NCI-H510A (cell line): Measurements from ENCODE around the gene HMGCS1.
"Not testable (repeated sequence)": the region's sequence is repeated elsewhere in the genome, so short reads cannot be mapped to it uniquely, and the experiment has no call there.

Source experiments
- DNase-seq: peaks from one replicate; lab custom pipeline; 2025; lab: John Stamatoyannopoulos, UW

Gene HMGCS1

DNA sequence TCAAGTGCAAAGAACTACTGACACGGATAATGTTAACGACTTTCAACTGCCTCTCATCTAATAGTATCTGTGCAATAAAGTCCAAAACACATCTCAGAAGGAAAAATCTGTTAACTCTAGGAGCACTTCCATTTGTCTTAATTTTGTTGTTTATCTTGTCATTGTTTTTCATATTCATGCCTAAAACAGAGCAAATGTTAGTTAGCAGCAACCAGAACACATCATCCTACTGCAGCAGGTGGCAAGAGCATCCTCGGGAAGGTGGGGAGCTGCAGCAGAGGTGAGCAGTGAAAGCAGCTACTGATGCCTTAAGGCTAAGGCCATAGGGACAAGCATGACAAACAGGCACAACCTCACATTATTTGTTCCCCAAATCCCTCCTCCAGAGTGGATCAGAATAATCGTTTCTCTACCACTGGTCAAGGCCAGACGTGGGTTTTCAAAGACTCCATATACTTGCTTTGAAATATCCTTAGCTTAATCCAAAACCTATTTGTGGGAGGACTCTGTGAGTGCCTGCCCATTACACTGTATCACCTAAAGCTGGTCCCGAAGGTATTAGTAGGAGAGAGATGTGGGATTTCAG lies 1.0 kb downstream of the HMGCS1 start:
- no peak for DNase-seq

DNA sequence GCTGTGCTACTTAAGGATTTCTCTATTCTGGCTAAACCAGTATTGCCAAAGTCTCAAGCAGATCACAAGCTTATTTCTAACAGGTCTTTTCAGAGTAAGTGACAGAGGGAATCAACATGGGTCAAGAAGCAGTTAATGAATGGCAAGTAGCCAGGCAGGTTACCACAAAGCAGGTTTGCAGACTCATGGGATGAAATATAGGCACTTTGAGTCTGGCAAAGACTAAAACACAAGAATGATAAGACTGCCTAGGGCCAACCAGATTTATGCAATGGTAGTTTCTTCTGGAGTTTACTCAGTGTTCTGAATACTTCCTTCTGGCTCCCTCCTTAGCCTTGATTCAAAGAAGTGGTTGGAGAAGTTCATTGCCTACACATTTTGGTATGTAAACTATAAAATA lies 3.6 kb downstream of the HMGCS1 start:
- DNase-seq = no peak

DNA sequence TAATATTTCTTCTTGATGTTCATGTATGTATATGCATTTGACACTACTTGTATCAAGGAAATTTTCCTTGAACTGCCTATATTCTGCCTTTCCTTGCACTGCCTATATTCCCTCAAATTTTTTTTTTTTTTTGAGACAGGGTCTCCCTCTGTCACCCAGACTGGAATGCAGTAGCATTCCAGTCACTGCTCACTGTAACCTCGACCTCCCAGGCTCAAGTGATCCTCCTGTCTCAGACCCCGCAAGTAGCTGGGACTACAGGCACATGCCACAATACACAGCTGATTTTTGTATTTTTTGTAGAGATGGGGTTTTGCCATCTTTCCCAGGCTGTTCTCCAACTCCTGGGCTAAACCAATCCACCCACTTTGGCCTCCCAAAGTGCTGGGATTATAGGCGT lies 4.1 kb downstream of the HMGCS1 start:
- DNase-seq = no peak

DNA sequence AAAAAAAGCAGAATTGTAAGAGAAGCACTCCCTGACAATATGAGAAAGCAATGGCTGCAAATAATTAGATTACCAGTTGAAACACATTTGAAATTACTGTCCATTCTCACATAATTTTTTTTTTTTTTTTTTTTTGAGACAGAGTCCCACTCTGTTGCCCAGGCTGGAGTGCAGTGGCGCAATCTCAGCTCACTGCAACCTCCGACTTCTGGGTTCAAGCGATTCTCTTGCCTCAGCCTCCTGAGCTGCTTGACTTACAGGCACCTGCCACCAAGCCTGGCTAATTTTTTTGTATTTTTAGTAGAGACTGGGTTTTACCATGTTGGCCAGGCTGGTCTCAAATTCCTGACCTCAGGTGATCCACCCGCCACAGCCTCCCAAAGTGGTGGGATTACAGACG lies 6.3 kb downstream of the HMGCS1 start:
- DNase-seq = not testable (repeated sequence)

DNA sequence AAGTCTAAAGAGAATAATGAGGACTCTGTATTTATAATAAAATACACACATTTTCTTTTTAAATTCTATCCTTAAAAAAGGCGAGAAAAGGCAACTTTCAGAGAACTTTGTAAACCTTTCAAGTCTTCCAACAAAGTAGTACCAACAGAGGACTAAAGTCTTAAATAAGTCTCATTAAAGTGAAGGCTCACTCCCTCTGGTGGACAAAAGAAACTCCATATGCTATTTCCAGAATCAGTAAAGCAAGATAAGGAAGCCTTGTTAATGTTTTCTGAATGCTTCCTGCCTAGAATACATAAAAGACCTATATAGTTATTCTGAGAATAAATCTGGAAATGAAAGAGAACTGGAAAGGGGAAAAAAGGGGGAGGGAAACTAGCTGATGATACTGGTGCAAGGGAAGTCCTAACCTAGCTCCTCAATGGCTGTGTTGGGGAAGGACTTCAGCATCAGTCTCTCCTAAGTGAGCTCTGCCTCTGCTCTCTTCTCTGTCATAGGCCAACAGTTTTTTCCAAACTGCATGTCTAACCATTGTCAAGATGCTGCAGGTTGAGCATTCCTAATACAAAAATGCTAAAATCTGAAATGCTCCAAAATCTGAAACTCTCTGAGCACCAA lies 7.2 kb downstream of the HMGCS1 start:
- peak; percentile 15 for DNase-seq

DNA sequence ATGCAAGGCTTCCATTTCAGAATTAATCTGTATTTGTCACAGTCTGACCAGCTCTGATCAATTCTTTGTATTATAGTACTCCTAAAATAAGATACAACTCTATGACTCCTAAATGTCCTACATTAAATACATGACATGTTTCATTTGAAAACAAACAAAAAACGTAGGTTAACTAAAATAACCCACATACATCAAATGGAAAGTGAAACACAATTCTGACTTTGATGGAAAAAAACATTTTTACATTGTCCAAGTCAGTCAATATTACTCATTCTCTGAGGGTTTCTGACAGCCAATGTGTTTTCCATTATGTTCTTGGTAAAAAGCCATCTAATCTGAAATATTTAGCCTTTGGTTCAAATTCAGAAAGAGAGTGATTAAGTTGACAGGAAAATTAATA lies 8.7 kb downstream of the HMGCS1 start:
- no peak for DNase-seq

DNA sequence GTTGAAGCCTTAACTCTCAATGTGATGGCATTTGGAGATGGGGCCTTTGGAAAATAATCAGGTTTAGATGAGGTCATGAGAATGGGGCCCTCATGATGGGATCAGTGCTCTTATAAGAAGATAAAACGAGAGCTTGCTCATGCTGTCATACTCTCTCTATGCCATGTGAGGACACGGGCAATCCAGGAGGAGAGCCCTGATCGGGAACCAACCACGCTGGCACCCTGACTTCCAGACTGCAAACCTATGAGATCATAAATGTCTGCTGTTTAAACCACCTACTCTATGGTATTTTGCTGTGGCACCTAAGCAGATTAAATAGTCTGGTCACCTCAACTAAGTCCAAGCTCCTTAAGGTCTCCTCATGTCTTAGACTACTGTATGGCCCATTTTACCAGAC lies 10.0 kb downstream of the HMGCS1 start:
- DNase-seq = no peak

DNA sequence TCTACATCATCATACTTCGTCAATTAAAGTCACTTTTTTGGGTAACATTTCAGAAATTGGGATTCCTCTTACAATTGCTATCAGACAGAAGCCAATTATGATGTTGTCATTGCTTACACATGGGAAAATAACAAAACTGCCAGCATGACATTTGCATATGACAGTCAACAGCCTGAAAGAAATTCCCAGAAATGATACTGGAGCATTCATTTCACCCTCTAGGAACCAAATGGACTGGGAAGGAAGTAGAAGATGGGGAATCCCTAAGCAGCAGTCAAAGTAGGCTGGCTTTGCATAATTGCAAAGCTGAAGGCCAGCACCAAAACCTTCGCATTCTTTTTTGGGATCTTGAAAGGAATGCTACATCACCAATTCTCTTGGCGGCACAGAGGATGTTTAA lies 10.7 kb downstream of the HMGCS1 start:
- DNase-seq = no peak

DNA sequence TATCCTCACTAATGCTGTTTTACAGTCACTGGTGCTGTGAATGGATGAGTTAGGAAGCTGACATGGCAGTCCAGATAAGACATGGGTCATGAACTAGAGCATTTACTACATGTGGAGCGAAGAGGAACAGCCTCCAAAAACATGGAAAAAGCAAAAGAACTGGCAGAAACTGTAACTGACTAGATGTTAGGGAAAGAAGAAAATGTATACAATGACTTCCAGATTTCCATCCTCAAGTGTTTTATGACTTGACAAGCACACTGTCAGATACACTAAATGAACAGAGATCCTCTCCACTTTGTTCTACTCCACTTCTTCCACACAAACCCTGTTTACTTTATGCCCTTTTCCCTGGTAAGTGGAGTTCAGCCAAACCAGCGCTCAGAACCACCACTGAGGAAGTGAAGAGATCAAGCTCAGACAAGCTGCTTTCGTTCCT lies 11.5 kb downstream of the HMGCS1 start:
- peak; percentile 19 for DNase-seq

DNA sequence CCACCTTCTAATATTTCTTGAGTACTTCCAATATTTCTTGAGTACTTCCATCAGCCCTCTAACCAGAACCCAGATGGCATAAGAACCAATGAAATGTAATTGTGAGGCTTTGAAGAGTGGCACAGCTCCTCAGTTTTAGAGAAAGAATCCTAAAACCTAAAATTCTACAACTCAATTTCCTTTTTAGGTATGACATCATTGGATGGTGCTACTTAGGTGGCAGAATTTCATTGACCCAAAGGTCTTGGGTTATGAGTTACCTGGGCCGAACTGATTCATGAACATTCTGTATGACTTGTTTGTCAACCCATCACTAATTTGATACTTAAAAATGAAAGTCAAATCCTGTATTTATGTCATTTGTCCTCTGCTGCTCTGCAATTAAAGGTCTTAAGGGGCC lies 13.1 kb downstream of the HMGCS1 start:
- no peak for DNase-seq

DNA sequence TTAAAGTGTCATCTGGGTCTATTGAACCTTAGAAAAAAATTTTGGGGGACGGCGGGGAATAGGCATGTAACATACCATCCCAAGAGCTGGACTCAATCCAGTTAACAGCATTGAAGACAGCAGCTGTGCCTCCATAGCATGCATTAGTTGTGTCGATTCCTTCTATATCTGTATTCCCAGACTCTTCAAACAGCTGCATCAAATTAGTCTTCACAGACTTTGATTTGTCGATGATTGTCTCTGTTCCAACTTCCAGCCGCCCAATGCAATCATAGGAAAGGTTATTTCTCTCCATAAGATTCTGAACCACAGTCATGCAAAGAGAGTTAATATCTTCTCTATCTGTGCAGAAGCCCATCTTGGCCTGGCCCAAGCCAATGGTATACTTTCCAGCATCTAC lies 14.8 kb downstream of the HMGCS1 start:
- DNase-seq = no peak

DNA sequence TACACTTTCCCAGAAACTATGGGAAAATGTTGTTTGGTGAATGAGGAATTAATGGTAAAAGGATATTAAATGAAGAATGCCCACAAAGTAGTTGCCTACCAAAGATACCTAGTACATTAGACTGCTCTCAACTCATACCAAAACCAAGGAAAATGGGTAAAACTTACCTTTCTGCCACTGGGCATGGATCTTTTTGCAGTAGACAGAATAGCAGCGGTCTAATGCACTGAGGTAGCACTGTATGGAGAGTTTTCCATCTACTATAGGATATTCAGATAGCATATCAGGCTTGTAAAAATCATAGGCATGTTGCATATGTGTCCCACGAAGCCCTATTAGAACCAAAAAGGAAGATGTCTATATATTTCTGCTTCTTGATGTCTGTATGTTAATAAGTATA lies 16.4 kb downstream of the HMGCS1 start:
- DNase-seq = no peak

DNA sequence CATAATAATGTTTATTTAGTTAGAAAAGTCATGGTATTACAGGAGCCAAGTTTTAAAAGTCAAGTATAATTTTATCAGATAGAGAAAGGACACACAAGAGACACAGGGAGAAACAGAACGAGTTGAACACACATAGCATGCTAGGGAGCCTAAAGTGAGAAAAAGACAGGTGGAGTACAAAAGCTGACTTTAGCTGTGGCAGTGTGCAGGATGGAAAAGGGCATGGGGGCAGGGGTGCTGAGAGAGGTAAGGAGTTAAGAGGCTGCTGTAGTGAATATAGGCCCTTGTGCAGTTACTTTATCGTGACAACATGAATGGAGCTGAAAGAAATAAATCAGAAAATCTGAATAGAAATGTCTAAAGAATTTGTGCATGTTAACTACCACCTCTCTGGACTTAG lies 18.0 kb downstream of the HMGCS1 start:
- DNase-seq = no peak

DNA sequence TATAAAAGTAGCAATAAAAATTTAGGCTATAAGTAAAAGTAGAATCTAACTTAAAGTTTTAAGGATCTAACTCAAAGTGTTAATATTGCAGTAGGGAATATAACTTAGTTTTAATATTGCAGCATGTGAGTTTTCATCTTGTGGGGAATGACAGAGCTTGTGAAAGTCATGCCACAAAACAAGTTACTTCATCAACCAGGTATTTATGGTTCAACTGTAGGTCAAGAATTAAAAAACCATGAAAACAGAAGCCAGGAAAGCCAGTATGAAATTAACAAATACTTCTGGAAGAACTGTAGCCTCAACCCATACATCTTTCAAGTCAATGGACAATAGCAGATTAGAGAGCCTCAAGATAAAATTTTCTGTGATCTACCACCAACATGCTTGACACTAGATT lies 19.0 kb downstream of the HMGCS1 start:
- DNase-seq = no peak

DNA sequence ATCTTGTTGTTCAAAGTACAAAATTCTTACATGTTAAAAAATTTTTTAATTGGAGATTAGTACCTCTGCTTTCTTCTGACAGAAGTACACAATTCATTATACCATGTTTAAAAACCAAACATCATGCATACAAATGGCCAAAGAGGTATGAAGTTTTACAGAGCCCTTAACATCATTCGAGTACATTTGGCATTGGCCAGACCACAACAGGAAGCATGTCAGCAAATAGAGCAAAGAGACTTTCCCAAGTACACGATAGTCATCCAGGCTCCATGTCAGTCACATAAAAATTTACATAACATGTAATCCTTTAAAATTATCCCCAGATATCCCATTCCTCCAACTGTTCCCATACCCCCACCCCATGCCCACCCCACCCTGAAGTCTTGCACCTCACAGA lies 22.5 kb downstream of the HMGCS1 start:
- no peak for DNase-seq

DNA sequence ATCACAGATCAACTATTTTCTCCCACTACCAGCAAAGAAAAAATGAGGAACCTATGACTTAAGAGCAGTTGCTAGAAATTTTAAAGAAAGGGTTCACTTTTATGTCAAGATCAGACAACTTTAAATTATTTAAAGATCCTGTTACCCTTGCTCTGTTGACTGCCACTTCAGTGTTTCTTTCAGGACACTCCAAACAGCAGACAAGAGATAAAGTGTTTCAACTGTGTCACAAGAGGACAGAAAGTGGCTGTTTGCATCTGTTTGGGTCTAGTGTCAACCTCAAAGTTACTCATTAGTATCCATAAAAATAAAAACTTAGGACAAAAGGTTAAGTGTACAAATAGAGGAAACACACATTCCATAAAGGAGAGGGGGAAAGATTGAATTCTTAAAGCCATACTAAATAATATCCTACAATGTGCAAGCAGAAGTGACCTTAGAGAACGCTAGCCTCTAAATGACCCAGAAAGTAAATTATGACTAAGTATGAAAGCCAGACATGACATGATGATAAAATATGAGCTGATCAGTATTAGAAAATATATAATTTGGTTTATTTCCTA lies 24.9 kb downstream of the HMGCS1 start:
- no peak for DNase-seq

DNA sequence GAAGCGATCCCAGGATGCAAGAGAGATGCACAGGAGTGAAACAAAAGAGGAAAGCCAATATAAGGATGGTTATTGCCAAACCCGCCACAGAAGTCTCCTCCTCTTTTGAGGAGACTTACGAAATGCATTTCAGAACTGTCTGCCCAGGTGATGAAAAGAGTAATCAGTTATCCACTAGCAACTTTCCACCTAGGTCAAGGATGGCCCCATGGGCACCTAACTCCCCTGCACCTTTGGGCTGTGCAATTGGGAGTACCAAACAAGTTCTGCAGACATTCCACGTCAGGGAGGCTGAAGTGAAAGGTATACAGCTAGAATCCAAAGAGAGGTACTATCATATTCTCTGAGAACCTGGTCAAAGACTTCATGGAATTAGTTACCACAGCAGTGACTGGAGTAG lies 25.7 kb downstream of the HMGCS1 start:
- no peak for DNase-seq

DNA sequence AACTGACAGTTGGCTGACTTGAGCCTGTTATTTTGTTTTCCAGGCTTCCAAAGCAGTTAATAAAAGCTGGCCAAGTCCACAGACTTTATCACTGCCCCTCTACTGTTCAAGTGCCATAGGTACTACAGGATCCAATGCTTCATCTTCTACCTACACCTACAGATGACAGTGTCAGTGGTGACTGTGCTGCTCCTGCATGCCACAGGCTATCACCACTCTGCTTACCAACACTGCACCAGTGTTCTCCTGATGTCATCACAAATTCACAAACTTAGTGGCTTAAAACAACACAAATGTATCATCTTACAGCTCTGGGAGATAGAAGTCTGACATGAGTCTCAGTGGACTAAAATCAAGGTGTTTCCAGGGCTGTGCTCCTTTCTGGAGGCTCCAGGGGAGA lies 26.6 kb downstream of the HMGCS1 start:
- no peak for DNase-seq

DNA sequence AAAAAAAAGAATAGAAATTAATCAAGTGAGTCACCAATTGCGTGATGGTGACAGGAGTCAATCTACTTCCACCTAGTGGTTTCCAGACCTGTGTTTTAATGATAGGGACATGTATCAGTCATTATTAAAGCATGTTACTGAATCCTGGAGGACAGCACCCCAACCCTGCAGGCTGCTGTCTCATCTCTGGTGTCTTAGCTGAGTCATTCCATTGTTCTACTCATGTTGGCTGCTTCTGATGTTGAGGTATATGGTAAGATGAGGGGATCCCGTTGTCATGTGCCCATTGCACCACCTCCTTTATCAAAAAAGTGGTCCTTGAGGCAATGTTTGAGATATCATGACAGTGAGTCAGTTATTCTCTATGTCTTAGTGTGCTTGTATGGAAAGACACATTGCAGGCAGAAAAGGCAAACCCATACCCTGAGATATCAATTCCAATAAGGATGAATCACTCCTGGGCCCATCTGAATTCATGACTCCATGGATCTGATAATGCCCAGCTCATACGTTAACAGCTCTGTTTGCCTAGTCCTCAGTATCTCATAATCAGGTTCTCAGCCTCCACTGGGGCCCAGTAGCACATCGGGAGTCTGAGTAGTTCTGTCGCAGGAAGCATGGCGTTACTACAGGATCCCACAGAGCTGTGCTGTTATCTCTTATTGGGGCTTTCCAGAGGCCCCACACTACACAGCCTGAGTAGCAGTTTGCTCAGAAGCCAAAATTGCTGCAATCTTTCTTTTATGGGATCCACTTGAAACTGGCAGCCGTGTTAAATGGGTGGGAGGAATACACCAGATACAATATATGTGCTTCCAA lies 31.2 kb downstream of the HMGCS1 start:
- DNase-seq = no peak

DNA sequence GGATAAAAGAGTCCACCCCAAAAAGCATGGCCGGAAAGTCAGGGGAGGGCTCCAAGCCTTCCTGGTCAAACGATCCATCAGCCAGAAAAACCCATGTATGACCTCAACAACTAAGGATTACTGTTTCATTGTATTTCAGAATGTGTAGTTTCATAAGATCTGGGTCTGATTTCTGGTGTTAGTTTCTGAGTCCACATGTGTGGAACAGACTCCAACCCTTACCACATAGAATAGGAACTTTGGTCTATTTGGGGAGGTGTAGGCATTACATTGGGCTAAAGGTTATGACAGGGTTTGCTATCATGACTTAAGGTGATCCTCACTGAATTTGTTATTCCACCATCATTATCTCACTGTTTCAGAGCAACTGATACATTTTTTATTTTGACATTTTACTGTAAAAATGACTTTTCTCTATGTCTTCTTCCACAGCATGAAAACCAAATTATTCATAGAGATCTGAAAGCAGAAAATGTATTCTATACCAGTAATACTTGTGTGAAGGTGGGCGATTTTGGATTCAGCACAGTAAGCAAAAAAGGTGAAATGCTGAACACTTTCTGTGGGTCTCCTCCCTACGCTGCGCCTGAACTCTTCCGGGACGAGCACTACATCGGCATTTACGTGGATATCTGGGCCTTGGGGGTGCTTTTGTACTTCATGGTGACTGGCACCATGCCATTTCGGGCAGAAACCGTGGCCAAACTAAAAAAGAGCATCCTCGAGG lies 33.5 kb downstream of the HMGCS1 start:
- DNase-seq = no peak

DNA sequence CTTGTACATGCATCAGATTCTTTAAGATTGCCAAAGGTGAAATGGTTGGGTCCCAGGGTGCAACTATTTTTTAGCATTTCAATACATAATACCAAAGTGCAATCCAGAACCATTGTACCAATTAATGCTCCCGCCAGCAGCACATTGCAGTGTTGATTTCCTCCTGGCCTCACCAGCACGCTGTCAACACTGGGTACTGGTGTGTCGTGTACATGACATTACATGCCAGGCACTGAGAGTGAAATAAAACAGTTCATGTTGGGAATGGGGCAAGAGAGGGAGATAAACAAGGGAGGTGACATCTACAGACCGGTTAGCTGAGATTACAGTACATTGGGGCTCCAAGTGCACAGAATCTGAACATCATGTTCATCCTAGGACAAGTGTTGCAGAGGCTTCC lies 37.8 kb downstream of the HMGCS1 start:
- DNase-seq = no peak

DNA sequence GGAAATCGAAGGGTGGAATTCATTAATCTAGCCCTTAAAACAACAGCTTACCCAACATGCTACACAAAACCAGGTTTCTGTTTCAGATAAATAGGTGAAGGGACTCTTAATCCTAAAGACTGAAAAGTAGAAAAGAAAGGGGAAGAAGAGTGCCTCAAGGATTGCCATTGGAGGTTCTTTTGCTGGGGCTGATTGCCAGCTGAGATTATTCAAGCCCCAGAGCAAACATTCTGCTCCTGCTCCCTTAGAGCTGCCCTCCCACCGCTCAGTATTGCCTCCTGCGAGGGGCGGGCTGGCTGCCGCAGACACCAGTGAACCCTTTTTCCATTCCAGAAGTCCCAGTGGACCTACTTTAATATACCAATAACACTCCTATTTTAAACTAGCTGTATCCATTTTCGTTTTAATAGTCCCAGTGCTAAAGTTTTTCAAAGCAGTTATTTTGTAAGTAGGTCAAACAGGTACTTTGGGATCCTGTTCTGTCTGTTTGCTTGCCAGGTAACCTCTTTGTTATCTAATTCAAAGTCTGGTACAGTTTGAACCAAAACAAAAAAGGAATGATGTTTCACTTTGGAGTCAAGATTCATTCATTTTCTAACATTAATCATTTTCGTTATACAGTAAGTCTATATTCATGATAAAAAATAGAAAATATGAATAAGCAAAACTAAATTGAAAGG lies 38.6 kb downstream of the HMGCS1 start:
- no peak for DNase-seq
